ENCODE data around the gene PDE8A.
"Not testable (repeated sequence)": the region's sequence is repeated elsewhere in the genome, so short reads cannot be mapped to it uniquely, and the experiment has no call there.

PDE8A gene

DNA sequence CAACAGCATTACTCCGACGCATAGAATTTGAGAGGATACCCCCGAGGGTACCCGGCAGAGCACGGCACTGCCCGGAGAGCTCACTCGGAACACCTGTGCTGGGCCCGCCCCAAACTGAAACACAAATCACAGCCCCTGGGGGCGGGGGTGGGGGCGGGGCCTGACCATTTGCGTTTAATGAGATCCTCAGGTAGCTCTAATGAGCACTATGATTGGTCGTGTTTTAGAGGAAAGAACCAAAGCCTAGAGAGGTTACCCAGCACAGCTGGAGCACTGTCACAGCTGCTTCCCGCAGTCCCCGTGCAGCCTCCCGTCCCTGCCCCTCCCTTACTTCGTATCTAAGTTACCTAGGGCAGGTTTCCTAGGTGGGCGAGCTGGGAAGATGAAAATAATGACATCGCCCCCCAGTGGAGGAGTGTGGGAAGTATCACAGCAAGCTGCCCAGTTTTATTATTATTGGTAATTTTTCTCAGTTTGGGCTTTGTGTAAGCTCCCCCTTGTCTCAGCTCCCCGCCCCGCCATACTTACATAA, 187.1 kb downstream of the PDE8A start:
- DNase-seq (ENCODE audit: extremely low read depth, insufficient read length) = peak; percentile 41
- TF ChIP-seq, protein P1, sequence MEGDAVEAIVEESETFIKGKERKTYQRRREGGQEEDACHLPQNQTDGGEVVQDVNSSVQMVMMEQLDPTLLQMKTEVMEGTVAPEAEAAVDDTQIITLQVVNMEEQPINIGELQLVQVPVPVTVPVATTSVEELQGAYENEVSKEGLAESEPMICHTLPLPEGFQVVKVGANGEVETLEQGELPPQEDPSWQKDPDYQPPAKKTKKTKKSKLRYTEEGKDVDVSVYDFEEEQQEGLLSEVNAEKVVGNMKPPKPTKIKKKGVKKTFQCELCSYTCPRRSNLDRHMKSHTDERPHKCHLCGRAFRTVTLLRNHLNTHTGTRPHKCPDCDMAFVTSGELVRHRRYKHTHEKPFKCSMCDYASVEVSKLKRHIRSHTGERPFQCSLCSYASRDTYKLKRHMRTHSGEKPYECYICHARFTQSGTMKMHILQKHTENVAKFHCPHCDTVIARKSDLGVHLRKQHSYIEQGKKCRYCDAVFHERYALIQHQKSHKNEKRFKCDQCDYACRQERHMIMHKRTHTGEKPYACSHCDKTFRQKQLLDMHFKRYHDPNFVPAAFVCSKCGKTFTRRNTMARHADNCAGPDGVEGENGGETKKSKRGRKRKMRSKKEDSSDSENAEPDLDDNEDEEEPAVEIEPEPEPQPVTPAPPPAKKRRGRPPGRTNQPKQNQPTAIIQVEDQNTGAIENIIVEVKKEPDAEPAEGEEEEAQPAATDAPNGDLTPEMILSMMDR (IDR thresholded peaks at IDR 0.05; ENCODE audit: insufficient read depth, low read length, poor library complexity, severe bottlenecking) = peak; percentile 56
- H3K4me3 ChIP-seq (replicated peaks; ENCODE audit: low read depth, low read length) = peak overlapping the region; percentile 32

DNA sequence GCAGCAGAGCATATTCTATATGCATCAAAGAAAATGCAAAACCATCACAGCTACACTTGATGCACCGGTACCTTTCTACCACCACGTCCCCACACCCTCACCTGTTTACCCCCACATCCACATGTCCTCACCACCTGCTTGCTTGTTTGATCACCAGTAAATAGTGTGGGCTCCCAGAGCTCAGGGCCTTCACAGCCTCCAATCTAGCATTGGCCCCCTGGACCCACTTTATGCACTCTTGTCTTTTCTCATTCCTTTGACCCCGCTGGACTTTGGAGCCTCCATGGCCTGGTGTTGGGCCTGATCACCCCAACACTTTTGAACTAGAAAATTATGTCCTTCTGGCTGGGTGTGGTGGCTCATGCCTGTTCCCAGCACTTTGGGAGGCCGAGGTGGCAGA, 190.1 kb downstream of the PDE8A start:
- TF ChIP-seq, protein P1 (IDR thresholded peaks at IDR 0.05; ENCODE audit: insufficient read depth, low read length, poor library complexity, severe bottlenecking) = no peak
- H3K4me3 ChIP-seq (replicated peaks; ENCODE audit: low read depth, low read length) = no peak overlapping the region

More for the DNA sequence above, 187.1 kb downstream of the PDE8A start:
- H3K36me3 ChIP-seq (ENCODE audit: control insufficient read depth, insufficient read depth, low read length) = no peaks in the 10 kb centered on the region
- no peaks in the 10 kb centered on the region; the same call in 1 of the 2 replicates for H3K27me3 ChIP-seq (replicated peaks; ENCODE audit: control insufficient read depth, insufficient read depth, low read length)

DNA sequence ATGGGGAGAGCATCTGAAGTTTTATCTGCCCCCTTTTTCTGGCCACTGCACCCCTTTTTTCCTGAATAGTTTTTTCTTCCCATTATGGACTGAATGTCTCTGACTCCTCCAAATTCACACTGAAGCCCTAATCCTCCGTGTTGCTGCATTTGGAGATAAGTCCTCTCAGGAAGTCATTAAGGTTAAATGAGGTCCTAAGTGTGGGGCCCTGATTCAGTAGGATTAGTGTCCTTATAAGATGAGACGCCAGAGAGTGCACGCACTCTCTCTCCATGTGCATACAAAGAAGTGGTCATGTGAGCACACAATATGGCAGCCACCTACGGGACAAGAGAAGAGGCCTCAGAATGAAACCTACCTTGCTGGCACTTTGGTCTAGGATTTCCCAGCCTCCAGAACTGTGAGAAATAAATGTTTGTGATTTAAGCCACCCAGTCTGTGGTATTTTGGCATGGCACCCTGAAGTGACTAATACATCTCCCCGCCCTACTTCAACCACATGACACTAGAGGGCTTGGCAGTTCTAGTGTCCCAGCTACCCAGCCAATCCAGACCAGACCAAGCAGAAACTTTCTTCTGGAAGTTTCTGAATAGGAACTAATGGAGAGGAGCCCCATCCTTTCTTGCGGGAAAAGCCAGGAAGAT, 191.3 kb downstream of the PDE8A start:
- Histone ChIP-seq H3K36me3 (ENCODE audit: control insufficient read depth, insufficient read depth, low read length) (no peaks in the 10 kb centered on the region), H3K4me3 (replicated peaks; ENCODE audit: low read depth, low read length) (no peak overlapping the region), H3K27me3 (replicated peaks; ENCODE audit: control insufficient read depth, insufficient read depth, low read length) (no peaks in the 10 kb centered on the region; the same call in 1 of the 2 replicates)
- TF ChIP-seq, protein P1 (IDR thresholded peaks at IDR 0.05; ENCODE audit: insufficient read depth, low read length, poor library complexity, severe bottlenecking) = no peak
- no peak for DNase-seq (ENCODE audit: extremely low read depth, insufficient read length)

More for the DNA sequence above, 190.1 kb downstream of the PDE8A start:
- Histone ChIP-seq H3K36me3 (ENCODE audit: control insufficient read depth, insufficient read depth, low read length) (no peaks in the 10 kb centered on the region), H3K27me3 (replicated peaks; ENCODE audit: control insufficient read depth, insufficient read depth, low read length) (no peaks in the 10 kb centered on the region; the same call in 1 of the 2 replicates)
- no peak for DNase-seq (ENCODE audit: extremely low read depth, insufficient read length)

DNA sequence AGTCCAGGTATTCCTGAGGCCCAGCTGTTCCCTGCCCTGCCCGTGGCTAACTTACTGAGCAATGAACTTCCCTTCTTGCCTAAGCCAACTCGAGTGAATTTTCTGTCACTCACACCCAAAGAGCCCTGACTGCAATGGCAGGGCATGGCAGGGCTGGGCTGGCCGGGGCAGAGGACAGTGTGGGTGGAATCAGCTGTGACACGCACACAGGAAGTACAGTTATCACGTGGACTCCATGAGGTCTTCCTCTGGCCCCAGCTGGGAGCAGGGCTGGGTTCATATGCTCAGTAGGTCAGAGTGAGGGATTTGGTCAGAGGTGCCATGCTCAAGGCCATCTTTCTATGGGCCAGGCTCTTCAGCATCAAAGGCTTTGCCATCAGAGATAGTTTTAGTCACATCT, 192.0 kb downstream of the PDE8A start:
- not testable (repeated sequence) for H3K4me3 ChIP-seq (replicated peaks; ENCODE audit: low read depth, low read length); H3K36me3 ChIP-seq (ENCODE audit: control insufficient read depth, insufficient read depth, low read length); H3K27me3 ChIP-seq (replicated peaks; ENCODE audit: control insufficient read depth, insufficient read depth, low read length); DNase-seq (ENCODE audit: extremely low read depth, insufficient read length)

DNA sequence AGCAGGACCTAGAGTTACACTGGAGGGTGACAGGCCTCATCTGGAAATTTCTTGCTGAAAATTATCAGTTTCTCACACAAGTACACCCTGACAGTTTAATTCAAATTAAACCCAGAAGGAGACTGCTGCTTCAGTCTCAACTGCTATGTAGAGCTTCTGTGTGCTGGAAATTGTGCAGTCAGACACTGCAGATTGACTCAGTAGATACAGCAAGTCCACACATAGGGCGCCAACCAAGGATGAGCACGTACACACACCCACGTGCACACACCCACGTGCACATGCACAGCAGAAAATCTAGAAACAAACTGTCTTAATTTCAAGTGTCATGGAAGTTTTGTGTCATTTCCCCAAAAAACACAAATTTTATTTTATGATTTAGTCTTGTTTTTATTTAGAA, 192.9 kb downstream of the PDE8A start:
- H3K27me3 ChIP-seq (replicated peaks; ENCODE audit: control insufficient read depth, insufficient read depth, low read length) = no peaks in the 10 kb centered on the region; the same call in 1 of the 2 replicates
- no peak for DNase-seq (ENCODE audit: extremely low read depth, insufficient read length)
- H3K36me3 ChIP-seq (ENCODE audit: control insufficient read depth, insufficient read depth, low read length) = no peaks in the 10 kb centered on the region
- no peak overlapping the region for H3K4me3 ChIP-seq (replicated peaks; ENCODE audit: low read depth, low read length)
- TF ChIP-seq, protein P1 (IDR thresholded peaks at IDR 0.05; ENCODE audit: insufficient read depth, low read length, poor library complexity, severe bottlenecking) = no peak

DNA sequence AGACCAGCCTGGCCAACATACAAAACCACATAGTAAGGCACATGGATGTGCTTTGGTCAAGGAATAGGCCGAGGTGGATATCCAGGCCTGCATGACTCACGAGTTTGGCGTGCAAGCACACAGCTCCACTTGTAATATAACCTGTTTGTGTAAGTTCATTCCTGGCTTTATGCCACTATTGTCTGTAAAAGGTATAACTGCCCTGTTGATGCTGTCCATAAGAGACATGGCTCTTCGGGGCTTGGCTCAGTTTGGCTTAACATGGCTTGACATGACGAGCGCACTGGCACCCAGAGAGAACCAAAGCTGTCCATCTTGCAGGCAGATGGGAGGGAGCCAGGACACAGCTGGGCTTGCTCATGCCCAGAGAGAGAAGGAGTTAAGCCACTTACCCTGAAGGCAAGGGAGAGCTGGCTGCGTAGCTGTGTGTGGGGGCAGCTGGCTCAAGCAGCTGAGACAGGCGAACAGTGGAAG, 195.4 kb downstream of the PDE8A start:
- not testable (repeated sequence) for DNase-seq (ENCODE audit: extremely low read depth, insufficient read length); H3K27me3 ChIP-seq (replicated peaks; ENCODE audit: control insufficient read depth, insufficient read depth, low read length); H3K36me3 ChIP-seq (ENCODE audit: control insufficient read depth, insufficient read depth, low read length); H3K4me3 ChIP-seq (replicated peaks; ENCODE audit: low read depth, low read length)
